Measurements from ENCODE around the gene CACNA2D4. TPM values are rescaled to one million over a fixed set of nuclear protein-coding genes. Genes with fewer than 3 reads are reported as not detected.

Gene CACNA2D4
- total RNA-seq, 4 donors from 2014 or later, result 0.27 to 3.1 (median 0.92) TPM

- Histone ChIP-seq H3K4me3 (no peak overlapping the region), H3K27me3 (peaks cover 0 to 53% (median 0%) of the 10 kb centered on the region in 4 donors), H3K4me1 (no peaks in the 10 kb centered on the region), H3K36me3 (no peaks in the 10 kb centered on the region), H3K27ac (no peak overlapping the region), H3K9me3 (no peaks in the 10 kb centered on the region)
- DNase-seq, result no peak
- TF ChIP-seq POLR2A (IDR thresholded peaks at IDR 0.05), result no peak
- TF ChIP-seq, protein P1, sequence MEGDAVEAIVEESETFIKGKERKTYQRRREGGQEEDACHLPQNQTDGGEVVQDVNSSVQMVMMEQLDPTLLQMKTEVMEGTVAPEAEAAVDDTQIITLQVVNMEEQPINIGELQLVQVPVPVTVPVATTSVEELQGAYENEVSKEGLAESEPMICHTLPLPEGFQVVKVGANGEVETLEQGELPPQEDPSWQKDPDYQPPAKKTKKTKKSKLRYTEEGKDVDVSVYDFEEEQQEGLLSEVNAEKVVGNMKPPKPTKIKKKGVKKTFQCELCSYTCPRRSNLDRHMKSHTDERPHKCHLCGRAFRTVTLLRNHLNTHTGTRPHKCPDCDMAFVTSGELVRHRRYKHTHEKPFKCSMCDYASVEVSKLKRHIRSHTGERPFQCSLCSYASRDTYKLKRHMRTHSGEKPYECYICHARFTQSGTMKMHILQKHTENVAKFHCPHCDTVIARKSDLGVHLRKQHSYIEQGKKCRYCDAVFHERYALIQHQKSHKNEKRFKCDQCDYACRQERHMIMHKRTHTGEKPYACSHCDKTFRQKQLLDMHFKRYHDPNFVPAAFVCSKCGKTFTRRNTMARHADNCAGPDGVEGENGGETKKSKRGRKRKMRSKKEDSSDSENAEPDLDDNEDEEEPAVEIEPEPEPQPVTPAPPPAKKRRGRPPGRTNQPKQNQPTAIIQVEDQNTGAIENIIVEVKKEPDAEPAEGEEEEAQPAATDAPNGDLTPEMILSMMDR (IDR thresholded peaks at IDR 0.05), result no peak
- intact Hi-C loops (cut with DNase I), result no loop called here
- 75 to 83% methylated on average over 12 to 14 of the region's 24 CpGs for WGBS, 2 donors
These were observed 71.7 kb downstream of the CACNA2D4 start for GRCh38 chr12:1846421-1847405.

DNA sequence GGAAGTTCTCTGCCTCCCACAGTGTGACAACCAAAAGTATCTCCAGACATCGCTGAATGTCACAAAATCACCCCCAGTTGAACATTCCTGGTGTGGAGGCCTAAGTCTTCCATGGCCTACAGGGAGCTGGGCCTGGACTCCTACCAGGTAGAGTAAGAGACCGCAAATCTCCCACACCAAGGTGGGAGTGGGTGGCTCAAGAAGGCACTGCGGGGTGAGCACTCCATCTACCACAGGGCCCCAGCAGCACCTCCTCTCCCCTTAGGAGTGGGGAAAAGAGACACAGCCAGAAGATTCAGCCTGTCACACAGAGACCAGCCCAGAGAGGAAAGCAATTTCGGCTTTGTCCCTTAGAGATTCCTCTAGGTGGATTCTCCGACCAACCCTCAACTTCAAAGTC, 72.6 kb downstream of the CACNA2D4 start:
- intact Hi-C loops (cut with DNase I), result no loop called here
- H3K9me3 ChIP-seq, result no peaks in the 10 kb centered on the region
- 75 to 94% methylated on average over 2 to 3 of the region's 5 CpGs for WGBS, 2 donors
- no peak for DNase-seq
- H3K27ac ChIP-seq, result no peak overlapping the region
- no peaks in the 10 kb centered on the region for H3K4me1 ChIP-seq
- peaks cover 0 to 58% (median 0%) of the 10 kb centered on the region in 4 donors for H3K27me3 ChIP-seq
- no peaks in the 10 kb centered on the region for H3K36me3 ChIP-seq
- H3K4me3 ChIP-seq, result no peak overlapping the region
- TF ChIP-seq, protein P1 (IDR thresholded peaks at IDR 0.05), result no peak
- no peak for TF ChIP-seq POLR2A (IDR thresholded peaks at IDR 0.05)

GRCh38 chr12:1845427-1845826, 73.0 kb downstream of the CACNA2D4 start:
- DNase-seq, result no peak
- Histone ChIP-seq H3K36me3 (no peaks in the 10 kb centered on the region), H3K27ac (no peak overlapping the region), H3K4me3 (no peak overlapping the region), H3K4me1 (no peaks in the 10 kb centered on the region), H3K27me3 (peaks cover 0 to 62% (median 0%) of the 10 kb centered on the region in 4 donors), H3K9me3 (no peaks in the 10 kb centered on the region)
- WGBS, 2 donors, result 93% methylated on average over 2 to 6 of the region's 14 CpGs
- intact Hi-C loops (cut with DNase I), result no loop called here
- TF ChIP-seq, protein P1 (IDR thresholded peaks at IDR 0.05), result no peak
- TF ChIP-seq POLR2A (IDR thresholded peaks at IDR 0.05), result no peak

- no peak for DNase-seq
- Histone ChIP-seq H3K4me1 (no peaks in the 10 kb centered on the region), H3K27me3 (peaks cover 0 to 64% (median 0%) of the 10 kb centered on the region in 4 donors), H3K36me3 (no peaks in the 10 kb centered on the region), H3K4me3 (no peak overlapping the region), H3K9me3 (no peaks in the 10 kb centered on the region), H3K27ac (no peak overlapping the region)
- TF ChIP-seq, protein P1 (IDR thresholded peaks at IDR 0.05), result no peak
- TF ChIP-seq POLR2A (IDR thresholded peaks at IDR 0.05), result no peak
- intact Hi-C loops (cut with DNase I), result no loop called here
- 38 to 56% methylated on average over 6 to 10 of the region's 12 CpGs for WGBS, 2 donors
These were observed 73.6 kb downstream of the CACNA2D4 start for GRCh38 chr12:1844661-1845409.

DNA sequence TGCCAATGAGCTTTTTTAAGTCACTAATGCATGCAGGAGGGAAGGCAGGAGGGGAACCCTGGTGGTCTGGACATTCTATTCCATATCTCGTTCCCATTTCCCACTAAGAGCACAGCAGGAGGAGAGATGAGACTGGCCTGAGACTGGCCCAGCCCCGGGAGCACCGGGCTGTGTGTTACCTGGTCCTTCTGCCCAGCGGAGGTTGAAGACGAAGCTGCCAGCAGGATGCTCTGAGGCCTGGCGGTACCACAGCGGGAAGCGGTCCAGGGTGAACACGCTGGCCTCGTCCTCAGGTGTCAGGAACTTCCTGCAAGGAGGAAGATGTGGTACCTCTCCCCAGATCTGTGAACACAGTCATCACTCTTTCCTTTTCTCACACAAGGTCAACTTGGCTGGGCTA, 74.2 kb downstream of the CACNA2D4 start:
- Histone ChIP-seq H3K9me3 (no peaks in the 10 kb centered on the region), H3K4me1 (no peaks in the 10 kb centered on the region), H3K36me3 (no peaks in the 10 kb centered on the region), H3K27me3 (peaks cover 0 to 69% (median 0%) of the 10 kb centered on the region in 4 donors), H3K27ac (no peak overlapping the region), H3K4me3 (no peak overlapping the region)
- no peak for DNase-seq
- TF ChIP-seq, protein P1 (IDR thresholded peaks at IDR 0.05), result no peak
- TF ChIP-seq POLR2A (IDR thresholded peaks at IDR 0.05), result no peak
- intact Hi-C loops (cut with DNase I), result no loop called here
- WGBS, 2 donors, result 53 to 73% methylated on average over 2 to 5 of the region's 10 CpGs
